ENCODE data around the gene FNDC3B.

DNA sequence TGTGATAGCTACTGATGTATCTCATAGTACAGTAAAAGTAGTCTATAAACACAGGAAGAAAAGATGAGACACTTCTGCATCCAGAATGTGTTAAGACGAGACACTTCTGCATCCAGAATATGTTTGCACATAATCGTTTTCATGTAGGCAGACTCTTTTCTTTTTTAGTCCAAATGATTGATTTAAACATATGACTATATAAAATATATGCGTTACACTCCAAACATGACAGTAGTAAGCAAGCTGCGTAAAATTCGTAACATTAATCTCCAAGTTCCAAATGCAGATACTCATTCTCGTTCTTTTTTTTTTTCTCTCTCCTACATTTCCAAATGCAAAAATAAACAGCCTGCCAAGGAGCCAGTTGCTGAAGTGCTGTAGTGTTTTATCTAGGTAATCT, 82.6 kb downstream of the FNDC3B start:
- TF ChIP-seq ATF3 (IDR thresholded peaks at IDR 0.05) (no peak), RXRA (IDR thresholded peaks at IDR 0.05) (no peak), FOXA1 (IDR thresholded peaks at IDR 0.05) (no peak), REST (IDR thresholded peaks at IDR 0.05) (no peak), EGR1 (IDR thresholded peaks at IDR 0.05; ENCODE audit: low read depth in 2 of 2) (no peak), ZBTB33 (IDR thresholded peaks at IDR 0.05) (no peak), RAD21 (IDR thresholded peaks at IDR 0.05) (no peak), YY1 (IDR thresholded peaks at IDR 0.05) (no peak), JUND (IDR thresholded peaks at IDR 0.05) (no peak)
- TF ChIP-seq, protein P1, sequence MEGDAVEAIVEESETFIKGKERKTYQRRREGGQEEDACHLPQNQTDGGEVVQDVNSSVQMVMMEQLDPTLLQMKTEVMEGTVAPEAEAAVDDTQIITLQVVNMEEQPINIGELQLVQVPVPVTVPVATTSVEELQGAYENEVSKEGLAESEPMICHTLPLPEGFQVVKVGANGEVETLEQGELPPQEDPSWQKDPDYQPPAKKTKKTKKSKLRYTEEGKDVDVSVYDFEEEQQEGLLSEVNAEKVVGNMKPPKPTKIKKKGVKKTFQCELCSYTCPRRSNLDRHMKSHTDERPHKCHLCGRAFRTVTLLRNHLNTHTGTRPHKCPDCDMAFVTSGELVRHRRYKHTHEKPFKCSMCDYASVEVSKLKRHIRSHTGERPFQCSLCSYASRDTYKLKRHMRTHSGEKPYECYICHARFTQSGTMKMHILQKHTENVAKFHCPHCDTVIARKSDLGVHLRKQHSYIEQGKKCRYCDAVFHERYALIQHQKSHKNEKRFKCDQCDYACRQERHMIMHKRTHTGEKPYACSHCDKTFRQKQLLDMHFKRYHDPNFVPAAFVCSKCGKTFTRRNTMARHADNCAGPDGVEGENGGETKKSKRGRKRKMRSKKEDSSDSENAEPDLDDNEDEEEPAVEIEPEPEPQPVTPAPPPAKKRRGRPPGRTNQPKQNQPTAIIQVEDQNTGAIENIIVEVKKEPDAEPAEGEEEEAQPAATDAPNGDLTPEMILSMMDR (IDR thresholded peaks at IDR 0.05; ENCODE audit: low read depth, low read length, missing input control), result no peak
- TF ChIP-seq, protein P2, sequence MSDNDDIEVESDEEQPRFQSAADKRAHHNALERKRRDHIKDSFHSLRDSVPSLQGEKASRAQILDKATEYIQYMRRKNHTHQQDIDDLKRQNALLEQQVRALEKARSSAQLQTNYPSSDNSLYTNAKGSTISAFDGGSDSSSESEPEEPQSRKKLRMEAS (IDR thresholded peaks at IDR 0.05), result no peak

All from liver (tissue), 3 donors.